ENCODE results near the gene ABCG1. TPM values are rescaled to one million over a fixed set of nuclear protein-coding genes. Genes with fewer than 3 reads are reported as not detected.

Gene ABCG1
- total RNA-seq, 2 experiments from 2014 or later: 6.7 to 13.2 TPM

DNA sequence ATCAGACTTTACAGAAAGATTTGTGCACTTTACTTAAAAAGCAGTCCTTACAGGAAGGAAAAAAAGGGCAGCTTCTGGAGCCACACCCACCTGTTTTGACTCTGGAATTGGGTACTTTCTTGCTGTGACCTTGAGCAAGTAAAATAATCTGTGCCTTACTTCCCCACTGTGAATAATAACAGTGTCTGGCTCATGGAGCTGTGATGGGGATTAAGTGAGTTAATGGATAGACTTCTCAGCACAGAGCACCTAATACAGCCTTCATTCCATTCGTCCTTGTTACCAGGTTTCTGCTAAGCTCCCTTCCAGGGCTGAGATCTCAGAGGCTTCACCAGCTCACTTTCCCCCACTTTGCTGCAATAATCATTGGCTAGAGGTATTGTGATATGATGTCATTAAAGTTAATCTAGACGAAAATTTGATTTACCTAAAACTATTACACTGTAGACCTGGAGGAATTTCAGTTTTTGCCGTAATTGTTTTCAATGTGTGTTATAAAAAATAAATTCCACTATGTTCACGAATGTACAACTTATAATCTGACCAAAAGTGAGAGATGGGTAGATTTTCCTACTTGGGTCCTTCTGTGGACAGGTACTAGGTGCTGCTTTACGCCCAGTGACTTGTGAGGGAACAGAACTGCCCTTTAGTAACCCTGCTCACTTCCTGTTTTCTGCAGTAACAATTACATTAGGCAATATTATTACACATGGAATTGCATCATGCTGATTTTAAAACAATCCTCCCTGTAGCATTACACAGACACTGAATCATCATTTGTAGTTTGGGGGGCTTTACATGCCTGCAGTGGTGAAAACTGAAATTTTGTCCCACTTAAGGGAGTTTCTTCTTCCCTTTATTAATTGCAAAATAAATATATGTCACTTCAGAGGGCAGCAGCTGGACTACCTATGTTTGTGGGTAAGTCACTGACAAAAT is 19.7 kb upstream of the ABCG1 start:
- Mint-ChIP-seq H3K27ac (peak overlapping the region; percentile 10), H3K27me3 (peaks cover 13% of the 10 kb centered on the region), H3K4me3 (no peak overlapping the region), H3K36me3 (peaks cover 4% of the 10 kb centered on the region), H3K4me1 (peaks cover 41% of the 10 kb centered on the region), H3K9me3 (ENCODE audit: low read depth) (no peaks in the 10 kb centered on the region)
- no peak for DNase-seq
- peak; percentile 69 for ATAC-seq
- CTCF ChIA-PET: interaction anchor here (0.8 kb wide), 1 partner anchor 59 kb away, joined by 4 read pairs; no protein-coding TSS in a partner anchor

DNA sequence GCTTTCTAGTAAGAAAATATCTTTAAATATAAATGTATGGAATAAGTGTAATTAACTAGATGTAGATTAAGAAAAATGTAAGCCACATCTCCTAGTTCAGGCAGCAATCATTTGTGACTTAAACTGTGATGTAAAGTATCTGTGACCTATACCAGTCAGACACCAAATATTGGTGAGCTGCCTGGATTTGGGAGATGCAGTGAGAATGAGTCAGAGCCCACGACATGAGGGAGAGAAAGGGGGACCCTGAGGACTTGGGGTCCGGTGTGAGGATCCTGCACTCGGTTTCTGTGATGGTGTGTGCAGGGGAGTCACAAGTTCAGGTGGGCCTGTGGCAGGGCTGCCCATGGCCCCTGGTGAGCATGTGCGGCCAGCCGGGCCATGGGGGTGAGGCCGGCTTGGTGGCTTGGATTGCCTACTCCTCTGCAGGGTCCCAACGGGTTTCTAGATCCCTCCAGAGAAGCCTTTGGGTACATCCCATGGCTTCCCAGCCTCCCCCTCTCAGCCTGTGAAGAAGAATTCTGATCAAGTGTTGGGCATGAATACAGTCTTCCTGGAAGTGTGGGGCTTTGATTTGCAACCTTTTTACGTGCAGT is 19.0 kb upstream of the ABCG1 start:
- Mint-ChIP-seq H3K4me3 (no peak overlapping the region), H3K4me1 (peaks cover 36% of the 10 kb centered on the region), H3K27ac (no peak overlapping the region), H3K27me3 (peaks cover 11% of the 10 kb centered on the region), H3K9me3 (ENCODE audit: low read depth) (no peaks in the 10 kb centered on the region), H3K36me3 (peaks cover 4% of the 10 kb centered on the region)
- CTCF ChIA-PET: no interaction called here
- ATAC-seq (no peak), DNase-seq (no peak)

DNA sequence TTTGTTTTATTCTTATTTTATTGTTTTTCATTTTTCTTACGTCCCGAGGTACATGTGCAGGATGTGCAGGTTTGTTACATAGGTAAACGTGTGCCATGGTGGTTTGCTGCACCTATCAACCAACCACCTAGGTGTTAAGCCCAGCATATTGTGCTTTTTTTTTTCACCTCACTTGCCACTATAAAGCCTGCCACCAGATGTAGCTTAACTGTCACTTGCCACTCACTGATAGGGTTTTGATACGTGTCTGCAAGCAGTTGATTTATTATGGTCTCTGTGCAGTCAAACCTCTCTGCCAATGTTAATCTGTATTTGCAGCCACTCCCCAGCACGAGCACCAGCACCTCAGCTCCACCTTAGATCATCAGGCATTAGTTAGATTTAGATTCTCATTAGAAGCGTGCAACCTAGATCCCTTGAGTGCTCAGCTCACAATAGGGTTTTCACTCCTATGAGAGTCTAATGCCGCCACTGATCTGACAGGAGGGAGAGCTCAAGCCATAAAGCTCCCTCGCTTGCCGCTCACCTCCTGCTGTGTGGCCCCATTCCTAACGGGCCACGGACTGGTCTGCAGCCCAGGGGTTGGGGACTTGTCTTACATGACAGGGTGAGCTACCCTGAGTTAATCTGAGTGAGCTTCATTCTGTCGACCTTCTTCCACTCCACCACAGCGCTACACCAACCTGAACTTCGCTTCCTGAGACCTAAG is 17.9 kb upstream of the ABCG1 start:
- H3K36me3 Mint-ChIP-seq: peaks cover 1% of the 10 kb centered on the region
- H3K27ac Mint-ChIP-seq: no peak overlapping the region
- ATAC-seq (no peak), DNase-seq (no peak)
- H3K4me1 Mint-ChIP-seq: peaks cover 26% of the 10 kb centered on the region
- H3K9me3 Mint-ChIP-seq (ENCODE audit: low read depth): no peaks in the 10 kb centered on the region
- CTCF ChIA-PET: interaction anchor here (1.1 to 1.6 kb wide), 6 partner anchors 11 to 58 kb away, joined by 3 to 7 read pairs (median 4); partner anchors contain the start of gene ABCG1
- H3K27me3 Mint-ChIP-seq: peaks cover 8% of the 10 kb centered on the region
- H3K4me3 Mint-ChIP-seq: no peak overlapping the region

DNA sequence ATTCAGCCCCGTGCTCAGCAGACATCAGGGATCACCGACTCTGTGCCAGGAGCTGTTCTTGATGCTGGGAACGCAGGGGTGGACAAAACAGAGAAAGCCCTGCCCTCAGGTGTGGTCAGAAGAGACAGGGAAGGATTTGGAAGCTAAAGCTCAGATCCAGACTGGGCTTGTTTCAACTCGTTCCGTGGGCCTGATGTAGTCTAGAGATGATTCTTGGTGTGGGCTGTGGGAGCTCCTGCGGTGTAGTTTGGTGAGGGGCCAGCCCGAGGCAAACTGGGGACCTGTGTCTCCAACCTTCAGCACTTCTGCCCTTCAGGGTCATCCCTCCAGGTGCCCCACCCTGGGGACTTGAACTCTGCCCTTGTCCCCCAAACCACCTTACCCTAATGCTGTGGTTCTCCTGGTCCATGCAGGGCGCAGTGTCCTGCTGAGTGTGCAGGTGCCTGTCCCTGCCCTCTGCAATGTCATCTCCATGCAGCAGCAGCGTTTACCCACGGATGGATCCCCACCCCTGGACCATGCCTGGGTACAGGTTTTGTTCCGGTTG is 17.3 kb upstream of the ABCG1 start:
- Mint-ChIP-seq H3K27ac (no peak overlapping the region), H3K4me1 (peaks cover 26% of the 10 kb centered on the region), H3K27me3 (peaks cover 8% of the 10 kb centered on the region), H3K9me3 (ENCODE audit: low read depth) (no peaks in the 10 kb centered on the region), H3K4me3 (no peak overlapping the region), H3K36me3 (peaks cover 1% of the 10 kb centered on the region)
- DNase-seq (no peak), ATAC-seq (no peak)
- CTCF ChIA-PET: interaction anchor here (1.1 to 1.6 kb wide), 6 partner anchors 12 to 57 kb away, joined by 3 to 7 read pairs (median 4); partner anchors contain the start of gene ABCG1

DNA sequence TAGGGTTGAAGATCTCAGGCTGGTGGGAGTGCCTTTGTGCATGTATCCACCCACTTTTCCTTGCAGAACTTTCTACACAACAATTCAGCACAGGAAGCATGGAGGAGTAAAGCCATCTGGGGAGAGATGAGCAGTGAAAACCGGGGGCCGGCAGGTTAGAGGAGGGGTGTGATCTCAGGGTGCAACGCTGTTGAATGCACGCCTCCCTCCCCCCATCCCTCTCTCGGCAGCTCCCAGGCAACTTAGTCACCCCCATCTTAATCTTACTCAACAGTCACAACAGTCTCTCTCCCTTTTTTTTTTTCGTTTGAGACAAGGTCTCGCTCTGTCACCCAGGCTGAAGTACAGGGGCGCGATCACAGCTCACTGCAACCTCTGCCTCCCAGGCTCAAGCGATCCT is 16.6 kb upstream of the ABCG1 start:
- Mint-ChIP-seq H3K36me3 (peaks cover 1% of the 10 kb centered on the region), H3K4me1 (peaks cover 26% of the 10 kb centered on the region), H3K4me3 (no peak overlapping the region), H3K9me3 (ENCODE audit: low read depth) (no peaks in the 10 kb centered on the region), H3K27ac (no peak overlapping the region), H3K27me3 (peaks cover 14% of the 10 kb centered on the region)
- CTCF ChIA-PET: interaction anchor here (1.4 kb wide), 1 partner anchor 57 kb away, joined by 4 read pairs; no protein-coding TSS in a partner anchor
- ATAC-seq (no peak), DNase-seq (no peak)

GRCh38 chr21:42203321-42203720 is 15.6 kb upstream of the ABCG1 start:
- CTCF ChIA-PET: no interaction called here
- Mint-ChIP-seq H3K9me3 (ENCODE audit: low read depth) (no peaks in the 10 kb centered on the region), H3K4me1 (peaks cover 26% of the 10 kb centered on the region), H3K27ac (no peak overlapping the region), H3K27me3 (peaks cover 21% of the 10 kb centered on the region), H3K36me3 (no peaks in the 10 kb centered on the region), H3K4me3 (no peak overlapping the region)
- no peak for DNase-seq
- no peak for ATAC-seq

DNA sequence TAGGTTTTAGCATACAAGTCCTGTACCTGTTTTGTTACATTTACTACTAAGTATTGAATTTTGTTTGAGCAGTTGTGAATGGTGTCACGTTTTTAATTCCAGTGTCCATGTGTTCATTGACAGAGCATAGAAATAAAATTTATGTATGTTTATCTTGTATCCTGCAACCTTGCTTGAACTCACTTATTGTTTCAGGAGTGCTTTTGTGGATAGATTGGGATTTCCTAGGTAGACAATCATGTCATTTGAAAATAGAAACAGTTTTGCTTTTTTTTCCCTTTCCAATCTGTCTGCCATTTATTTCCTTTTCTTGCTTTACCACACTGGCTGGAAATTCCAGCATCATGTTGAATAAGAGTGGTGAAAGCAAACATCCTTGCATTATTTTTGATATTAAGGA is 15.0 kb upstream of the ABCG1 start:
- CTCF ChIA-PET: no interaction called here
- H3K27me3 Mint-ChIP-seq: peaks cover 27% of the 10 kb centered on the region
- no peak overlapping the region for H3K4me3 Mint-ChIP-seq
- H3K36me3 Mint-ChIP-seq: no peaks in the 10 kb centered on the region
- H3K9me3 Mint-ChIP-seq (ENCODE audit: low read depth): no peaks in the 10 kb centered on the region
- ATAC-seq (no peak), DNase-seq (no peak)
- peaks cover 21% of the 10 kb centered on the region for H3K4me1 Mint-ChIP-seq
- H3K27ac Mint-ChIP-seq: no peak overlapping the region

DNA sequence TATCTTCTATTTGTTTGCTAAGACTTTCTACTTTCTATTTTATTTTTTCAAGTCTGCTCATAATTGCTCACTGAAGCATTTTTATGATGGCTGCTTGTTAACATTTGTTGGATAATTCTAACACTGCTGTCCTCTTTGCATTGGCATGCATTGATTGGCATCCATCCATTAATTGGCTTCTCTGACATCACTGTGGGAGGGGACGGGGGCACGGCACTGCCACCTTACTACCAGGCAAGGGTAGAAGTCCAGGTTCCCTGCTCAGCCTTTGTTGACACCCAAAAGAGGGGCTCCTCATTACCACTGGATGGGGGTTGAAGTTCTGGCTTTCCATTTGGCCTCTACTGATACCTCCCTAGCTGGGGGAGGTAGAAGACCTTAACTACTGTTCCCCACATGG is 11.5 kb upstream of the ABCG1 start:
- Mint-ChIP-seq H3K9me3 (ENCODE audit: low read depth) (no peaks in the 10 kb centered on the region), H3K4me1 (no peaks in the 10 kb centered on the region), H3K27ac (no peak overlapping the region), H3K36me3 (no peaks in the 10 kb centered on the region), H3K4me3 (no peak overlapping the region), H3K27me3 (peaks cover 38% of the 10 kb centered on the region)
- no peak for DNase-seq
- no peak for ATAC-seq
- CTCF ChIA-PET: interaction anchor here (0.8 to 1.0 kb wide), 2 partner anchors 26 to 62 kb away, joined by 3 read pairs; no protein-coding TSS in a partner anchor

GRCh38 chr21:42208036-42208435 is 10.9 kb upstream of the ABCG1 start:
- Mint-ChIP-seq H3K4me3 (no peak overlapping the region), H3K9me3 (ENCODE audit: low read depth) (no peaks in the 10 kb centered on the region), H3K27ac (no peak overlapping the region), H3K4me1 (no peaks in the 10 kb centered on the region), H3K36me3 (no peaks in the 10 kb centered on the region), H3K27me3 (peaks cover 38% of the 10 kb centered on the region)
- CTCF ChIA-PET: interaction anchor here (1.0 kb wide), 1 partner anchor 25 kb away, joined by 3 read pairs; no protein-coding TSS in a partner anchor
- no peak for ATAC-seq
- DNase-seq: no peak

DNA sequence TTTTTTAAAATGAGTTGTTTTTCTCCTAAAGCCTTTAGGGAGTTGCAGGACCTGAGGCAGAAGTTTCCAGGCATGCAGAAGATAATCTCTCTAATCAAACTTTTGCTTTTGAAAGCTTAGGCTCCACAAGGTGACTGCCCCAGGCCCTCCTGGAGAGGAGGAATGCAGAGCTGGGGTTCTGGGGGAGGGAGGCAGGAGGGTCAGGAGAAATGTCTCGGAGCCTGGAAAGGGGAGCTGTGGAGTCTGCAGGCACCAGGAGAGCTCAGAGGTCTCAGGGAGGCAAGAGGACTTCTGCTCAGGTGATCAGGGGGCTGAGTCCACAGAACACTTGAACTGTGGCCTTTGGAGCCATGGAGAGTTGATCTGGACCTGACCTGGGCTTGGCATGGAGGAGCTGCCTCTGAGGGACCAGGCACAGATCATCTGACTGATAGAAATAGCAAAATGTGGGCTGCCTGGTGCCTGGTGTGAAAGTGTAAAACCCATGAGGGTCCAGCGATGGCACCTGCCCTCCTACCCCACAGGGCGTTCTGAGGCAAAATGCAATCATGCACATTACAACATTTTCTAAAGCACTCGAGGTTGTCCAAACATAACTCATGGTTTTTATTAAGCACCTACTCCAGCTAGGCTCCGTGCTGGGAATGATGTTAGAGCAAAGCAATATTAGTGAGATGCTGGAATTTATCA is 10.0 kb upstream of the ABCG1 start:
- H3K27me3 Mint-ChIP-seq: peaks cover 36% of the 10 kb centered on the region
- CTCF ChIA-PET: interaction anchor here (0.6 to 1.1 kb wide), 3 partner anchors 11 to 63 kb away, joined by 3 to 4 read pairs (median 3); no protein-coding TSS in a partner anchor
- no peak overlapping the region for H3K27ac Mint-ChIP-seq
- no peaks in the 10 kb centered on the region for H3K4me1 Mint-ChIP-seq
- H3K4me3 Mint-ChIP-seq: no peak overlapping the region
- H3K9me3 Mint-ChIP-seq (ENCODE audit: low read depth): no peaks in the 10 kb centered on the region
- ATAC-seq (no peak), DNase-seq (no peak)
- H3K36me3 Mint-ChIP-seq: no peaks in the 10 kb centered on the region

GRCh38 chr21:42209801-42210479 is 9.0 kb upstream of the ABCG1 start:
- DNase-seq (no peak), ATAC-seq (no peak)
- H3K4me1 Mint-ChIP-seq: no peaks in the 10 kb centered on the region
- no peak overlapping the region for H3K4me3 Mint-ChIP-seq
- peaks cover 36% of the 10 kb centered on the region for H3K27me3 Mint-ChIP-seq
- H3K27ac Mint-ChIP-seq: no peak overlapping the region
- no peaks in the 10 kb centered on the region for H3K36me3 Mint-ChIP-seq
- CTCF ChIA-PET: interaction anchor here (0.9 to 1.3 kb wide), 2 partner anchors 49 to 64 kb away, joined by 3 to 6 read pairs; no protein-coding TSS in a partner anchor
- no peaks in the 10 kb centered on the region for H3K9me3 Mint-ChIP-seq (ENCODE audit: low read depth)

DNA sequence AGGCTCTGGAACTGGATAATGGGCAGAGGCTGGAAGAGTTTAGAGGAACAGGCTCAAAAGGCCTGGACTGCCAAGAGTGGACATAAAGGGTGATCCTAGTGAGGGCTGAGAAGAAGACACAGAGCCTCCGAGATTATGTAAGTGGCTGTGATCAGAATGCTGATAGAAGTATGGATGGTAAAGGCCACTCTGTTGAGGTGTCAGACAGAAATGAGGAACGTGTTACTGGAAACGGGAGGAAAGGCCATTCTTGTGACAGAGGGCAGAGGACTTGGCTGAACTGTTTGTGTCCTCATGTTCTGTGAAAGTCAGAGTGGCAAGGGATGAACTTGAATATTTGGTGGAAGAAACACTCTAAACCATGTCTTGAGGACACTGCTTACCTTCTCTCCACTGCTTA is 6.7 kb upstream of the ABCG1 start:
- Mint-ChIP-seq H3K27ac (no peak overlapping the region), H3K4me1 (no peaks in the 10 kb centered on the region), H3K36me3 (peaks cover 2% of the 10 kb centered on the region), H3K4me3 (no peak overlapping the region), H3K9me3 (ENCODE audit: low read depth) (no peaks in the 10 kb centered on the region), H3K27me3 (peaks cover 31% of the 10 kb centered on the region)
- ATAC-seq (no peak), DNase-seq (no peak)
- CTCF ChIA-PET: no interaction called here
